ENCODE results near the gene ICAM3. TPM values are rescaled to one million over a fixed set of nuclear protein-coding genes. Genes with fewer than 3 reads are reported as not detected.

ICAM3 gene
- total and polyA plus RNA-seq, 12 donors: 3.7 to 17.7 (median 8.0) TPM

Small RNA genes lying within 50 kb of the gene (small RNA-seq; reads per million reads assigned to genes)
- gene AC011511.1 (0 reads per million in 2 donors), gene AC011511.4 (0 reads per million in 2 donors)

Other genes starting within 250 kb of the ICAM3 start
- 1 to 10 TPM in 3 of 9 donors, under 1 TPM in 6; 0.12 to 3.2 (median 0.44) TPM for gene ANGPTL6, start 236.9 kb downstream of the ICAM3 start, total RNA-seq
- 1 to 10 TPM in 2 of 3 donors, under 1 TPM in 1; 0.16 to 1.9 (median 1.5) TPM for gene ANGPTL6, start 236.9 kb downstream of the ICAM3 start, polyA plus RNA-seq
- gene PPAN, start 233.3 kb downstream of the ICAM3 start, total RNA-seq: 10 to 100 TPM; 18.2 to 44.8 (median 27.7) TPM
- 10 to 100 TPM; 21.2 to 98.7 (median 68.0) TPM for gene PPAN, start 233.3 kb downstream of the ICAM3 start, polyA plus RNA-seq
- gene P2RY11, start 227.9 kb downstream of the ICAM3 start, total RNA-seq: 10 to 100 TPM in 1 of 9 donors, 1 to 10 TPM in 8; 2.0 to 10.5 (median 6.0) TPM
- gene P2RY11, start 227.9 kb downstream of the ICAM3 start, polyA plus RNA-seq: 10 to 100 TPM in 2 of 3 donors, under 1 TPM in 1; 0.77 to 21.5 (median 13.0) TPM
- gene EIF3G, start 219.7 kb downstream of the ICAM3 start, total RNA-seq: 100 to 1,000 TPM; 177 to 341 (median 262) TPM
- gene EIF3G, start 219.7 kb downstream of the ICAM3 start, polyA plus RNA-seq: 100 to 1,000 TPM; 205 to 225 (median 206) TPM
- gene DNMT1, start 144.7 kb downstream of the ICAM3 start, total RNA-seq: 10 to 100 TPM; 23.6 to 48.2 (median 33.8) TPM
- 10 to 100 TPM; 35.5 to 49.7 (median 44.0) TPM for gene DNMT1, start 144.7 kb downstream of the ICAM3 start, polyA plus RNA-seq
- gene S1PR2, start 108.3 kb downstream of the ICAM3 start, total RNA-seq: 1 to 10 TPM; 2.0 to 9.5 (median 6.2) TPM
- gene S1PR2, start 108.3 kb downstream of the ICAM3 start, polyA plus RNA-seq: 1 to 10 TPM; 1.6 to 3.5 (median 3.1) TPM
- gene MRPL4, start 87.4 kb downstream of the ICAM3 start, total RNA-seq: 100 to 1,000 TPM in 1 of 9 donors, 10 to 100 TPM in 8; 43.7 to 123 (median 81.7) TPM
- gene MRPL4, start 87.4 kb downstream of the ICAM3 start, polyA plus RNA-seq: 10 to 100 TPM; 33.4 to 56.4 (median 43.8) TPM
- 10 to 100 TPM in 8 of 9 donors, 1 to 10 TPM in 1; 2.2 to 90.4 (median 33.9) TPM for gene ICAM1, start 68.5 kb downstream of the ICAM3 start, total RNA-seq
- gene ICAM1, start 68.5 kb downstream of the ICAM3 start, polyA plus RNA-seq: 10 to 100 TPM in 2 of 3 donors, 1 to 10 TPM in 1; 8.8 to 27.6 (median 13.5) TPM
- 1 to 10 TPM in 1 of 9 donors, under 1 TPM in 5, not detected in 3; 0.39 to 1.0 (median 0.57) TPM for gene ICAM4, start 52.7 kb downstream of the ICAM3 start, total RNA-seq
- under 1 TPM in 2 of 3 donors, not detected in 1; 0.34 to 0.48 TPM for gene ICAM4, start 52.7 kb downstream of the ICAM3 start, polyA plus RNA-seq
- gene ICAM5, start 49.7 kb downstream of the ICAM3 start, total RNA-seq: 1 to 10 TPM in 1 of 9 donors, under 1 TPM in 6, not detected in 2; 0.06 to 2.2 (median 0.49) TPM
- under 1 TPM in 2 of 3 donors, not detected in 1; 0.20 to 0.64 TPM for gene ICAM5, start 49.7 kb downstream of the ICAM3 start, polyA plus RNA-seq
- 1 to 10 TPM in 7 of 9 donors, not detected in 2; 1.0 to 4.5 (median 2.5) TPM for gene ZGLP1, start 29.8 kb downstream of the ICAM3 start, total RNA-seq
- gene ZGLP1, start 29.8 kb downstream of the ICAM3 start, polyA plus RNA-seq: 10 to 100 TPM in 1 of 3 donors, 1 to 10 TPM in 1, under 1 TPM in 1; 0.48 to 38.8 (median 8.8) TPM
- 10 to 100 TPM; 21.1 to 43.3 (median 31.0) TPM for gene FDX2, start 23.6 kb downstream of the ICAM3 start, total RNA-seq
- 10 to 100 TPM; 26.6 to 45.3 (median 33.4) TPM for gene FDX2, start 23.6 kb downstream of the ICAM3 start, polyA plus RNA-seq
- 10 to 100 TPM in 8 of 9 donors, 1 to 10 TPM in 1; 4.3 to 42.7 (median 27.8) TPM for gene RAVER1, start 6.1 kb downstream of the ICAM3 start, total RNA-seq
- gene RAVER1, start 6.1 kb downstream of the ICAM3 start, polyA plus RNA-seq: 10 to 100 TPM in 1 of 3 donors, 1 to 10 TPM in 2; 4.1 to 14.0 (median 5.5) TPM
- gene TYK2, start 40.9 kb upstream of the ICAM3 start, total RNA-seq: 100 to 1,000 TPM in 4 of 9 donors, 10 to 100 TPM in 5; 56.1 to 160 (median 96.8) TPM
- 100 to 1,000 TPM in 2 of 3 donors, 10 to 100 TPM in 1; 61.5 to 408 (median 297) TPM for gene TYK2, start 40.9 kb upstream of the ICAM3 start, polyA plus RNA-seq
- gene CDC37, start 63.9 kb upstream of the ICAM3 start, total RNA-seq: 100 to 1,000 TPM in 4 of 9 donors, 10 to 100 TPM in 5; 72.8 to 137 (median 97.3) TPM
- 100 to 1,000 TPM; 117 to 518 (median 317) TPM for gene CDC37, start 63.9 kb upstream of the ICAM3 start, polyA plus RNA-seq
- 10 to 100 TPM in 7 of 9 donors, 1 to 10 TPM in 1, under 1 TPM in 1; 0.28 to 20.4 (median 12.0) TPM for gene PDE4A, start 80.9 kb upstream of the ICAM3 start, total RNA-seq
- gene PDE4A, start 80.9 kb upstream of the ICAM3 start, polyA plus RNA-seq: 1 to 10 TPM; 4.4 to 10.0 (median 6.4) TPM
- gene KEAP1, start 163.7 kb upstream of the ICAM3 start, total RNA-seq: 100 to 1,000 TPM in 1 of 9 donors, 10 to 100 TPM in 8; 71.1 to 106 (median 75.4) TPM
- 100 to 1,000 TPM in 1 of 3 donors, 10 to 100 TPM in 2; 71.0 to 101 (median 97.3) TPM for gene KEAP1, start 163.7 kb upstream of the ICAM3 start, polyA plus RNA-seq
- 1 to 10 TPM in 2 of 9 donors, under 1 TPM in 6, not detected in 1; 0.14 to 3.0 (median 0.61) TPM for gene S1PR5, start 177.8 kb upstream of the ICAM3 start, total RNA-seq
- under 1 TPM; 0.37 to 0.97 (median 0.51) TPM for gene S1PR5, start 177.8 kb upstream of the ICAM3 start, polyA plus RNA-seq
- 10 to 100 TPM; 26.4 to 93.7 (median 37.8) TPM for gene ATG4D, start 204.3 kb upstream of the ICAM3 start, total RNA-seq
- 10 to 100 TPM in 2 of 3 donors, 1 to 10 TPM in 1; 7.4 to 58.2 (median 53.2) TPM for gene ATG4D, start 204.3 kb upstream of the ICAM3 start, polyA plus RNA-seq
- 10 to 100 TPM in 8 of 9 donors, 1 to 10 TPM in 1; 7.1 to 32.4 (median 18.7) TPM for gene KRI1, start 226.4 kb upstream of the ICAM3 start, total RNA-seq
- 10 to 100 TPM; 29.7 to 69.0 (median 29.8) TPM for gene KRI1, start 226.4 kb upstream of the ICAM3 start, polyA plus RNA-seq
- 10 to 100 TPM in 2 of 9 donors, 1 to 10 TPM in 7; 1.9 to 17.4 (median 6.5) TPM for gene CDKN2D, start 229.4 kb upstream of the ICAM3 start, total RNA-seq
- gene CDKN2D, start 229.4 kb upstream of the ICAM3 start, polyA plus RNA-seq: 10 to 100 TPM in 2 of 3 donors, 1 to 10 TPM in 1; 7.4 to 11.2 (median 10.0) TPM
- under 1 TPM in 2 of 9 donors, not detected in 7; 0.19 to 0.43 TPM for gene AP1M2, start 247.7 kb upstream of the ICAM3 start, total RNA-seq
- gene AP1M2, start 247.7 kb upstream of the ICAM3 start, polyA plus RNA-seq: under 1 TPM in 2 of 3 donors, not detected in 1; 0.10 to 0.97 TPM

Data from adrenal gland (tissue), 12 donors.